ENCODE measurements around the gene E2F4.

The E2F4 gene

GRCh38 chr16:67179421-67180080, 12.4 kb upstream of the E2F4 start:
- Mint-ChIP-seq H3K36me3 (no peaks in the 10 kb centered on the region), H3K4me1 (peaks cover 11% of the 10 kb centered on the region), H3K27ac (no peak overlapping the region), H3K27me3 (peaks cover 14% of the 10 kb centered on the region), H3K4me3 (no peak overlapping the region), H3K9me3 (no peaks in the 10 kb centered on the region)

- peaks cover 17% of the 10 kb centered on the region for H3K4me1 Mint-ChIP-seq
- H3K27ac Mint-ChIP-seq: no peak overlapping the region
- no peak overlapping the region for H3K4me3 Mint-ChIP-seq
- peaks cover 14% of the 10 kb centered on the region for H3K27me3 Mint-ChIP-seq
- H3K36me3 Mint-ChIP-seq: no peaks in the 10 kb centered on the region
- no peaks in the 10 kb centered on the region for H3K9me3 Mint-ChIP-seq
Observed at GRCh38 chr16:67180166-67180565, 11.8 kb upstream of the E2F4 start.

- Mint-ChIP-seq H3K4me3 (no peak overlapping the region), H3K4me1 (peaks cover 23% of the 10 kb centered on the region), H3K27ac (no peak overlapping the region), H3K27me3 (peaks cover 14% of the 10 kb centered on the region), H3K36me3 (no peaks in the 10 kb centered on the region), H3K9me3 (no peaks in the 10 kb centered on the region)
Observed at GRCh38 chr16:67181346-67181745, 10.6 kb upstream of the E2F4 start.

- Mint-ChIP-seq H3K4me1 (peaks cover 23% of the 10 kb centered on the region), H3K27ac (no peak overlapping the region), H3K27me3 (peaks cover 11% of the 10 kb centered on the region), H3K4me3 (no peak overlapping the region), H3K36me3 (no peaks in the 10 kb centered on the region), H3K9me3 (no peaks in the 10 kb centered on the region)
Observed at GRCh38 chr16:67182288-67182687, 9.7 kb upstream of the E2F4 start.

- Mint-ChIP-seq H3K4me1 (peaks cover 18% of the 10 kb centered on the region), H3K9me3 (no peaks in the 10 kb centered on the region), H3K27ac (no peak overlapping the region), H3K36me3 (no peaks in the 10 kb centered on the region), H3K27me3 (peaks cover 6% of the 10 kb centered on the region), H3K4me3 (no peak overlapping the region)
Observed at GRCh38 chr16:67183284-67183626, 8.7 kb upstream of the E2F4 start.

- Mint-ChIP-seq H3K9me3 (no peaks in the 10 kb centered on the region), H3K27ac (no peak within 1 kb of the TSS), H3K36me3 (no peaks in the 10 kb centered on the region), H3K4me1 (peaks cover 14% of the 10 kb centered on the region), H3K4me3 (no peak within 1 kb of the TSS), H3K27me3 (peaks cover 4% of the 10 kb centered on the region)
Observed at GRCh38 chr16:67183627-67184452, 8.1 kb upstream of the E2F4 start, which contains the start of gene MATCAP1. TSS of gene MATCAP1 (minus strand) at chr16:67183963. CDS start at chr16:67180610, 3,353 bp downstream.

GRCh38 chr16:67184453-67184994, 7.4 kb upstream of the E2F4 start:
- Mint-ChIP-seq H3K36me3 (no peaks in the 10 kb centered on the region), H3K4me1 (peaks cover 13% of the 10 kb centered on the region), H3K27me3 (no peaks in the 10 kb centered on the region), H3K9me3 (no peaks in the 10 kb centered on the region), H3K4me3 (no peak overlapping the region), H3K27ac (no peak overlapping the region)

- Mint-ChIP-seq H3K9me3 (no peaks in the 10 kb centered on the region), H3K36me3 (no peaks in the 10 kb centered on the region), H3K4me3 (no peak overlapping the region), H3K27ac (no peak overlapping the region), H3K4me1 (peaks cover 13% of the 10 kb centered on the region), H3K27me3 (no peaks in the 10 kb centered on the region)
Observed at GRCh38 chr16:67184995-67185650, 6.8 kb upstream of the E2F4 start.

- Mint-ChIP-seq H3K4me1 (peaks cover 13% of the 10 kb centered on the region), H3K36me3 (no peaks in the 10 kb centered on the region), H3K27ac (no peak overlapping the region), H3K9me3 (no peaks in the 10 kb centered on the region), H3K27me3 (no peaks in the 10 kb centered on the region), H3K4me3 (no peak overlapping the region)
Observed at GRCh38 chr16:67185651-67186134, 6.3 kb upstream of the E2F4 start.

- Mint-ChIP-seq H3K9me3 (no peaks in the 10 kb centered on the region), H3K4me3 (no peak overlapping the region), H3K27ac (no peak overlapping the region), H3K36me3 (no peaks in the 10 kb centered on the region), H3K4me1 (peaks cover 17% of the 10 kb centered on the region), H3K27me3 (no peaks in the 10 kb centered on the region)
Observed at GRCh38 chr16:67186550-67186950, 5.4 kb upstream of the E2F4 start.

- no peaks in the 10 kb centered on the region for H3K9me3 Mint-ChIP-seq
- peaks cover 20% of the 10 kb centered on the region for H3K4me1 Mint-ChIP-seq
- no peaks in the 10 kb centered on the region for H3K27me3 Mint-ChIP-seq
- no peaks in the 10 kb centered on the region for H3K36me3 Mint-ChIP-seq
- H3K4me3 Mint-ChIP-seq: no peak overlapping the region
- H3K27ac Mint-ChIP-seq: no peak overlapping the region
Observed at GRCh38 chr16:67187175-67187890, 4.6 kb upstream of the E2F4 start.

GRCh38 chr16:67188323-67188722, 3.6 kb upstream of the E2F4 start:
- no peak overlapping the region for H3K4me3 Mint-ChIP-seq
- H3K27ac Mint-ChIP-seq: no peak overlapping the region
- H3K36me3 Mint-ChIP-seq: peaks cover 4% of the 10 kb centered on the region
- H3K4me1 Mint-ChIP-seq: peaks cover 27% of the 10 kb centered on the region
- no peaks in the 10 kb centered on the region for H3K9me3 Mint-ChIP-seq
- no peaks in the 10 kb centered on the region for H3K27me3 Mint-ChIP-seq

- H3K4me1 Mint-ChIP-seq: peaks cover 32% of the 10 kb centered on the region
- no peak overlapping the region for H3K4me3 Mint-ChIP-seq
- peaks cover 4% of the 10 kb centered on the region for H3K36me3 Mint-ChIP-seq
- H3K9me3 Mint-ChIP-seq: no peaks in the 10 kb centered on the region
- H3K27me3 Mint-ChIP-seq: no peaks in the 10 kb centered on the region
- H3K27ac Mint-ChIP-seq: no peak overlapping the region
Observed at GRCh38 chr16:67188798-67189197, 3.2 kb upstream of the E2F4 start.

- peaks cover 7% of the 10 kb centered on the region for H3K36me3 Mint-ChIP-seq
- no peaks in the 10 kb centered on the region for H3K9me3 Mint-ChIP-seq
- H3K4me3 Mint-ChIP-seq: no peak within 1 kb of the TSS
- H3K4me1 Mint-ChIP-seq: peaks cover 31% of the 10 kb centered on the region
- no peak within 1 kb of the TSS for H3K27ac Mint-ChIP-seq
- H3K27me3 Mint-ChIP-seq: no peaks in the 10 kb centered on the region
Observed at GRCh38 chr16:67190041-67190440, 1.9 kb upstream of the E2F4 start, which contains the start of gene EXOC3L1. TSS of gene EXOC3L1 (minus strand) at chr16:67190136. CDS start at chr16:67189676, 460 bp downstream.

Measured in activated naive CD4-positive, alpha-beta T cell treated with anti-CD3 and anti-CD28 coated beads, Interleukin-2, amount 50 U/mL, for 24 hours (primary cell).